HEK293 (cell line): ENCODE results near the gene LGI4.

Source experiments
- CTCF ChIA-PET: fragments of 350-600 bp; formaldehyde crosslinking; extraction: SDS; loops from one replicate; lab custom pipeline; 2021; ENCODE audit warnings: antibody characterized with exemption; lab: Yijun Ruan, JAX
- POLR2A ChIA-PET: fragments of 300-600 bp; formaldehyde crosslinking; extraction: SDS; loops from one replicate; lab custom pipeline; 2020; ENCODE audit warnings: antibody characterized with exemption, inconsistent platforms; lab: Yijun Ruan, JAX
- H3K27ac ChIP-seq: fragments of 200-500 bp; sonication (Bioruptor generic); 2 replicates; pipeline ENCODE4 v1.5.1; 2014; ENCODE audit warnings: low read depth, low read length, control low read depth, inconsistent platforms; ENCODE audit errors: extremely low read depth
- H3K36me3 ChIP-seq, 2 experiments: fragments of 200-500 bp in 1 of 2; sonication (Bioruptor generic) in 1 of 2; 1 replicate in 1 of 2; 2 replicates in 1 of 2; pipeline ENCODE4 v1.5.1; 2014 to 2017; ENCODE audit warnings: inconsistent platforms in 2 of 2, low read length in 2 of 2; ENCODE audit not compliant: control insufficient read depth in 2 of 2, insufficient read depth in 1 of 2
- H3K4me1 ChIP-seq: fragments of 200-500 bp; sonication (Bioruptor generic); 2 replicates; pipeline ENCODE4 v1.5.1; 2014; ENCODE audit warnings: mild to moderate bottlenecking, low read length, inconsistent platforms; ENCODE audit not compliant: control insufficient read depth, insufficient read depth
- H3K4me3 ChIP-seq: 2 replicates; pipeline ENCODE4 v1.5.1; 2011; ENCODE audit warnings: low read depth, mild to moderate bottlenecking, control low read depth, low read length, moderate library complexity
- H3K9me3 ChIP-seq: fragments of 200-500 bp; sonication (Bioruptor generic); 2 replicates; pipeline ENCODE4 v1.5.1; 2014; ENCODE audit warnings: low read depth, low read length, inconsistent platforms; ENCODE audit not compliant: control insufficient read depth, insufficient read depth
- ATF2 ChIP-seq: fragments of 450-650 bp; formaldehyde crosslinking; IDR thresholded peaks from 2 replicates; pipeline ENCODE4 v1.5.1; 2016; ENCODE audit warnings: missing biosample characterization, missing genetic modification characterization, low read depth
- KLF1 ChIP-seq: fragments of 450-650 bp; formaldehyde crosslinking; IDR thresholded peaks from 2 replicates; pipeline ENCODE4 v1.5.1; 2016; ENCODE audit warnings: missing biosample characterization, missing genetic modification characterization
- OSR2 ChIP-seq: fragments of 450-650 bp; formaldehyde crosslinking; IDR thresholded peaks from 2 replicates; pipeline ENCODE4 v1.5.1; 2016; ENCODE audit warnings: missing biosample characterization, missing genetic modification characterization
- PRDM10 ChIP-seq: fragments of 450-650 bp; formaldehyde crosslinking; IDR thresholded peaks from 2 replicates; pipeline ENCODE4 v1.5.1; 2016; ENCODE audit warnings: missing biosample characterization, missing genetic modification characterization
- PRDM6 ChIP-seq: fragments of 450-650 bp; formaldehyde crosslinking; IDR thresholded peaks from 2 replicates; pipeline ENCODE4 v1.5.1; 2017; ENCODE audit warnings: missing biosample characterization, missing genetic modification characterization
- TRIM28 ChIP-seq: IDR thresholded peaks from 2 replicates; pipeline ENCODE4 v1.6.1; 2011; ENCODE audit warnings: low read length, control low read depth, borderline replicate concordance
- ZBTB21 ChIP-seq: fragments of 450-650 bp; formaldehyde crosslinking; IDR thresholded peaks from 2 replicates; pipeline ENCODE4 v1.5.1; 2017; ENCODE audit warnings: missing biosample characterization, missing genetic modification characterization
- ZBTB44 ChIP-seq: fragments of 450-650 bp; IDR thresholded peaks from 2 replicates; pipeline ENCODE4 v1.5.1; 2018; ENCODE audit warnings: missing biosample characterization, mild to moderate bottlenecking, missing genetic modification characterization
- ZNF114 ChIP-seq: fragments of 450-650 bp; formaldehyde crosslinking; IDR thresholded peaks from 2 replicates; pipeline ENCODE4 v1.5.0; 2017; ENCODE audit warnings: missing biosample characterization, missing genetic modification characterization
- ZNF223 ChIP-seq: fragments of 450-650 bp; formaldehyde crosslinking; IDR thresholded peaks from 2 replicates; pipeline ENCODE4 v1.5.1; 2016; ENCODE audit warnings: missing biosample characterization, missing genetic modification characterization
- ZNF521 ChIP-seq: fragments of 450-650 bp; formaldehyde crosslinking; IDR thresholded peaks from 2 replicates; pipeline ENCODE4 v1.5.1; 2017; ENCODE audit warnings: missing biosample characterization, mild to moderate bottlenecking, missing genetic modification characterization
- ZNF677 ChIP-seq: fragments of 450-650 bp; IDR thresholded peaks from 2 replicates; pipeline ENCODE4 v1.5.0; 2018; ENCODE audit warnings: missing biosample characterization, mild to moderate bottlenecking, missing genetic modification characterization, moderate library complexity

The LGI4 gene

GRCh38 chr19:35112995-35113688 lies 21.7 kb downstream of the LGI4 start:
- Histone ChIP-seq H3K9me3 (no peaks in the 10 kb centered on the region), H3K4me1 (peaks cover 2% of the 10 kb centered on the region; the same call in 1 of the 2 replicates), H3K4me3 (no peak overlapping the region), H3K36me3 (no peaks in the 10 kb centered on the region; a peak in 1 of 3 replicates), H3K27ac (no peak overlapping the region)
- ChIA-PET POLR2A (interaction anchor here (0.7 kb wide), 1 partner anchor 15 kb away, joined by 3 read pairs; no protein-coding TSS in a partner anchor), CTCF (interaction anchor here (0.8 to 3.2 kb wide), 4 partner anchors 22 to 129 kb away, joined by 4 to 29 read pairs (median 21); partner anchors contain the start of gene LGI4)
- TF ChIP-seq ATF2 (tag by site-specific recombination) (0 out of 2 replicates have a peak, but pooled peaks have one; percentile 31), OSR2 (tag by site-specific recombination) (0 out of 2 replicates have a peak, but pooled peaks have one; percentile 36), ZNF223 (no peak), ZNF114 (tag by site-specific recombination) (no peak), ZBTB21 (tag by site-specific recombination) (0 out of 2 replicates have a peak, but pooled peaks have one; percentile 13), PRDM10 (tag by site-specific recombination) (no peak)

- H3K36me3 ChIP-seq: no peaks in the 10 kb centered on the region; a peak in 1 of 3 replicates
- no peak overlapping the region for H3K4me3 ChIP-seq
- CTCF ChIA-PET: interaction anchor here (0.6 to 3.2 kb wide), 10 partner anchors 10 to 384 kb away, joined by 3 to 29 read pairs (median 6); partner anchors contain the start of gene LGI4
- H3K27ac ChIP-seq: no peak overlapping the region
- POLR2A ChIA-PET: interaction anchor here (0.6 kb wide), 1 partner anchor 172 kb away, joined by 3 read pairs; no protein-coding TSS in a partner anchor
- TF ChIP-seq ZNF677 (tag by site-specific recombination): no peak
- no peak for TF ChIP-seq TRIM28
- no peak for TF ChIP-seq ZBTB44
- TF ChIP-seq ZNF521: no peak
- no peaks in the 10 kb centered on the region for H3K9me3 ChIP-seq
- peaks cover 1% of the 10 kb centered on the region; the same call in 1 of the 2 replicates for H3K4me1 ChIP-seq
These were observed 23.9 kb downstream of the LGI4 start for GRCh38 chr19:35110974-35111373.

GRCh38 chr19:35109395-35110112 lies 25.3 kb downstream of the LGI4 start:
- Histone ChIP-seq H3K4me1 (no peaks in the 10 kb centered on the region), H3K4me3 (no peak overlapping the region), H3K9me3 (no peaks in the 10 kb centered on the region), H3K36me3 (no peaks in the 10 kb centered on the region; a peak in 1 of 3 replicates), H3K27ac (no peak overlapping the region)
- TF ChIP-seq KLF1 (tag by site-specific recombination) (peak; percentile 45; the same call in 1 of the 2 replicates), PRDM6 (tag by site-specific recombination) (no peak)
- ChIA-PET CTCF (interaction anchor here (1.5 to 3.2 kb wide), 4 partner anchors 19 to 43 kb away, joined by 5 to 21 read pairs (median 16); no protein-coding TSS in a partner anchor), POLR2A (no interaction called here)
